Activated T-helper 1 cell treated with anti-CD3 and anti-CD28 coated beads, Interleukin-12 subunit alpha, Interleukin-12 subunit beta, Interleukin-2, Interleukin-4 antibody, amounts not matched to agents 30 ng/mL and 10 ng/mL and 1 ng/mL, durations not matched to agents 14 hours and 24 hours and 36 hours (primary cell): Measurements from ENCODE around the gene PHYHIPL. TPM values are rescaled to one million over a fixed set of nuclear protein-coding genes. Genes with fewer than 3 reads are reported as not detected.

Experiments used
- DNase-seq: peaks from one replicate; pipeline ENCODE4 v3.0.0; 2021; ENCODE audit warnings: low spot score
- H3K27ac Mint-ChIP-seq: one replicate; pipeline ENCODE4 v1.8.0; 2021; ENCODE audit warnings: mild to moderate bottlenecking, mixed read lengths
- H3K27me3 Mint-ChIP-seq: one replicate; pipeline ENCODE4 v1.8.0; 2022; ENCODE audit warnings: mild to moderate bottlenecking, moderate library complexity, mixed read lengths; ENCODE audit not compliant: insufficient read depth
- H3K36me3 Mint-ChIP-seq: one replicate; pipeline ENCODE4 v1.8.0; 2021; ENCODE audit warnings: low read depth, mixed read lengths
- H3K4me1 Mint-ChIP-seq: one replicate; pipeline ENCODE4 v1.8.0; 2021; ENCODE audit warnings: low read depth, mixed read lengths
- H3K4me3 Mint-ChIP-seq: one replicate; pipeline ENCODE4 v1.8.0; 2021; ENCODE audit warnings: mild to moderate bottlenecking, moderate library complexity, mixed read lengths
- H3K9me3 Mint-ChIP-seq: one replicate; pipeline ENCODE4 v1.8.0; 2021; ENCODE audit warnings: mixed read lengths
- intact Hi-C: fragments of 100-400 bp; cut with micrococcal nuclease; formaldehyde crosslinking; loops from one replicate; pipeline ENCODE4 v1.15.1; 2024
- total RNA-seq: library from RNA; stranded (reverse); gene quantifications from 2 replicates; pipeline ENCODE4 v1.2.3, GENCODE V29; 2022

The PHYHIPL gene
- total RNA-seq, 1 donor from 2014 or later = not detected

DNA sequence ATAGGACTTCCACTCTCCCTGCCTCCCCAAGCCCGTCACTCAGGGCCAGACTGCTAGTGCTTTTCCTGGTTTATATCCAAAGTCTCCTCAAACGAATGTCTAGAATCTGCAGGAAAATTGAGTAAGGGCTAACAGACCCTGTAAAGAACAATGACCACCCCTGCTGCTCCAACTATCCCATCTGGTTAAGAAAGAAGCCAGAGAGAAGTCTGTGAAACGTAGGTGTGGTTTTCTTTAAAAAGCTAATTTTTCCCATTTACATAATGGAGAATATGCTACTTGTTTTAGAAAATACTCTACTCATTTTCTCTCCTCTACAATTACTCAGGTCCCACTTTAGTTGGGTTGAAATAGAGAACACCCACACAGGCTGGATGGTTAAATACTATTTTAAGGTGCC lies 113.4 kb downstream of the PHYHIPL start:
- intact Hi-C loops = no loop called here
- Mint-ChIP-seq H3K27ac (no peak overlapping the region), H3K27me3 (no peaks in the 10 kb centered on the region), H3K36me3 (no peaks in the 10 kb centered on the region), H3K4me3 (no peak overlapping the region), H3K4me1 (no peaks in the 10 kb centered on the region), H3K9me3 (no peaks in the 10 kb centered on the region)
- DNase-seq = no peak

DNA sequence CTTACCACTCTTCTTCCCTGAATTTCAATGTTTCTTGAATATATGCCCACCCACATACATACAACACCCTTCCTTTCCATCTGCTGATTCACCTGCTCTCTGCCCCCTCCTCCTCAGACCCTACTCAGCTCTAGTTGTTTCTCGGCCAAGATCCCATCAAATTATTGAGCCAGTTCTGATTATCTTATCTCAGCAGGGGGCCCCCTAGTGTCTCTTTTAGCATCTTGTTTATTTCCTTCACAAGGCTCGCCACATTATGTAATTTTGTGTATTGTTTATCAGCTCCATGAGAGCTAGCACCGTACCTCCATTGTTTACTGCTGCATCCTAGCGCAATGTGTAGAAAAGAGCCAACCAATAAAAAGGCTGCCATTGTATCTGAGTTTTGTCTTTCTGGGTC lies 114.0 kb downstream of the PHYHIPL start:
- intact Hi-C loops = no loop called here
- no peaks in the 10 kb centered on the region for H3K4me1 Mint-ChIP-seq
- no peak overlapping the region for H3K27ac Mint-ChIP-seq
- no peak for DNase-seq
- H3K4me3 Mint-ChIP-seq = no peak overlapping the region
- no peaks in the 10 kb centered on the region for H3K9me3 Mint-ChIP-seq
- no peaks in the 10 kb centered on the region for H3K36me3 Mint-ChIP-seq
- H3K27me3 Mint-ChIP-seq = no peaks in the 10 kb centered on the region

Other genes with a start within 250 kb of the PHYHIPL start
- not detected in 2 replicates for gene FAM13C, start 185.9 kb downstream of the PHYHIPL start, total RNA-seq